ENCODE results near the gene FDCSP. TPM values are rescaled to one million over a fixed set of nuclear protein-coding genes. Genes with fewer than 3 reads are reported as not detected.

The FDCSP gene
- not detected for total RNA-seq
- polyA plus RNA-seq = 10 to 100 TPM in 1 of 2 donors, not detected in 1; 18.3 TPM
- long read RNA-seq, donor 1 = 0 reads
- long read RNA-seq, donor 2 = 0 reads
- long read RNA-seq, donor 3 = 0 reads

DNA sequence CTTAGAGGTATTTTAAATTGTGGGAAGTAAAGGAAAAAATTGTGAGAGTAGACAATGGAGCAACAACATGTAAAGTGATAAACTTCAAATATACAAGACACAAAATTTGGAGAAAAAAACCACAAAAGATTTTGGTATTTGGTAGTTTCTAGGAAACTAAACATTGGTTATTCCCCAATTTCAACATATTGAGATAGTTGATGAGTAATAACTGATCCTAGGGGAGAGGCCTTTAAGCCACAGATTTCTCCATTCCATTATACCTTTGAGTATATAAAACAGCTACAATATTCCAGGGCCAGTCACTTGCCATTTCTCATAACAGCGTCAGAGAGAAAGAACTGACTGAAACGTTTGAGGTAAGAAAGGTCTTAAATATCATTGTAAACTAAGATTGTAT lies at the start of gene FDCSP:
FDCSP (plus strand) TSS at position 301 of the 400 bp plus-strand sequence. CDS start 5,071 bp downstream, outside the sequence.
- Histone ChIP-seq H3K27ac (no peak within 1 kb of the TSS), H3K9me3 (no peaks in the 10 kb centered on the region), H3K4me1 (ENCODE audit: insufficient read depth) (no peaks in the 10 kb centered on the region), H3K4me3 (no peak within 1 kb of the TSS), H3K27me3 (no peaks in the 10 kb centered on the region), H3K36me3 (no peaks in the 10 kb centered on the region)
- DNase-seq = no peak
- intact Hi-C loops (cut with DNase I) = no loop called here
- 31 to 46% (median 42%) methylated on average over 2 of the region's 2 CpGs for WGBS, 3 donors
- TF ChIP-seq POLR2A (IDR thresholded peaks at IDR 0.05) (no peak), EP300 (IDR thresholded peaks at IDR 0.05) (no peak)
- TF ChIP-seq, protein P1, sequence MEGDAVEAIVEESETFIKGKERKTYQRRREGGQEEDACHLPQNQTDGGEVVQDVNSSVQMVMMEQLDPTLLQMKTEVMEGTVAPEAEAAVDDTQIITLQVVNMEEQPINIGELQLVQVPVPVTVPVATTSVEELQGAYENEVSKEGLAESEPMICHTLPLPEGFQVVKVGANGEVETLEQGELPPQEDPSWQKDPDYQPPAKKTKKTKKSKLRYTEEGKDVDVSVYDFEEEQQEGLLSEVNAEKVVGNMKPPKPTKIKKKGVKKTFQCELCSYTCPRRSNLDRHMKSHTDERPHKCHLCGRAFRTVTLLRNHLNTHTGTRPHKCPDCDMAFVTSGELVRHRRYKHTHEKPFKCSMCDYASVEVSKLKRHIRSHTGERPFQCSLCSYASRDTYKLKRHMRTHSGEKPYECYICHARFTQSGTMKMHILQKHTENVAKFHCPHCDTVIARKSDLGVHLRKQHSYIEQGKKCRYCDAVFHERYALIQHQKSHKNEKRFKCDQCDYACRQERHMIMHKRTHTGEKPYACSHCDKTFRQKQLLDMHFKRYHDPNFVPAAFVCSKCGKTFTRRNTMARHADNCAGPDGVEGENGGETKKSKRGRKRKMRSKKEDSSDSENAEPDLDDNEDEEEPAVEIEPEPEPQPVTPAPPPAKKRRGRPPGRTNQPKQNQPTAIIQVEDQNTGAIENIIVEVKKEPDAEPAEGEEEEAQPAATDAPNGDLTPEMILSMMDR (IDR thresholded peaks at IDR 0.05) = no peak

DNA sequence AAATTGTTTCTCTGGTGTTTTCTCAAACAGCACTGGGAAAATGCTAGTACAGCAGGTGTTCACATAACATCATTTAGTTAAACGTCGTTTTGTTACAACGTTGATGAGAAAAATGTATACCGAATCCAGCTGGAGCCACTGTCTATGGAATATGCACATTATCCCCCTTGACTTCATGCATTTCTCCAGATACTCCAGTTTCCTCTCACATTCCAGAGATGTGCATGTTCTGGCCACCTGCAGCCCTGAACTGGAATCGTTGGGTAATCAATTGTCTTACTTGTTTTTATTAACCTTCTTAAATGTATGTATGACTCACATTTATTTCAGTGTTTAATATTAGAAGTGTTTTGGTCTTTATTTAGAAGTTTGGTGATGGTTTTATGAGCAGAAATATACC lies 48.8 kb upstream of the FDCSP start:
- Histone ChIP-seq H3K27ac (no peak overlapping the region), H3K36me3 (no peaks in the 10 kb centered on the region), H3K4me3 (no peak overlapping the region), H3K9me3 (no peaks in the 10 kb centered on the region), H3K4me1 (ENCODE audit: insufficient read depth) (no peaks in the 10 kb centered on the region), H3K27me3 (no peaks in the 10 kb centered on the region)
- intact Hi-C loops (cut with DNase I) = no loop called here
- TF ChIP-seq, protein P1 (IDR thresholded peaks at IDR 0.05) = no peak
- TF ChIP-seq EP300 (IDR thresholded peaks at IDR 0.05) = no peak
- no peak for TF ChIP-seq POLR2A (IDR thresholded peaks at IDR 0.05)
- 64 to 79% (median 66%) methylated on average over 5 of the region's 5 CpGs for WGBS, 3 donors
- no peak for DNase-seq

DNA sequence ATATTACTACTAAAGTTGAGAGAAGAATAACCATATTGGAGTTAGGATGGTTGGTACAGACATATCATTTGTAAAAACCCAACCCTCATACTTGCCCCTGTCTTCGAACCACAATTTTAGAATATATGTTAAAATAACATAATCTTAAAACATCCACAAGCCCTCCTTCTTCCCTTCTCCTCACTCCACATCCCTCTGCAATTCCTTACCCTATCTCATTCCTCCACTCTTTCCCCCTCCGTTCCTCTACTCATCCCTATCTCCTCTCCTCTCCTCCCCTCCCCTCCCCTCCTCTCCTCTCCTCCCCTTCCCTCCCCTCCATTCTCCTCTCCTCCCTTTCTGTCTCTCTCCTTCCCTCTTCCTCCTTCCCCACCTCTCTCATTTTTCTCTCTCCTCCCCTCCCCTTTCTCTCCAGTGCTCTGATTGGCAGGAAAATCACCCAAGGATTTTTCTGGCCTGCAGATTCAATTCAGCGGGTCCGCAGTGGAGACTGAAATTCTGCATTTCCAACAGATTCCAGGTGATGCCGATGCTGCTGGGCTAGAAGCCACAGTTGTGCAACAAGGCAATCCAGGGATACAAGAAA lies 47.8 kb upstream of the FDCSP start:
- Histone ChIP-seq H3K36me3 (no peaks in the 10 kb centered on the region), H3K4me1 (ENCODE audit: insufficient read depth) (no peaks in the 10 kb centered on the region), H3K27ac (no peak overlapping the region), H3K27me3 (no peaks in the 10 kb centered on the region), H3K4me3 (no peak overlapping the region), H3K9me3 (no peaks in the 10 kb centered on the region)
- intact Hi-C loops (cut with DNase I) = no loop called here
- no peak for DNase-seq
- no peak for TF ChIP-seq EP300 (IDR thresholded peaks at IDR 0.05)
- 81 to 85% (median 81%) methylated on average over 5 of the region's 5 CpGs for WGBS, 3 donors

GRCh38 chr4:70179811-70180210 lies 46.1 kb upstream of the FDCSP start:
- Histone ChIP-seq H3K27me3 (no peaks in the 10 kb centered on the region), H3K36me3 (no peaks in the 10 kb centered on the region), H3K4me1 (ENCODE audit: insufficient read depth) (no peaks in the 10 kb centered on the region), H3K4me3 (no peak overlapping the region), H3K27ac (no peak overlapping the region), H3K9me3 (no peaks in the 10 kb centered on the region)
- no peak for DNase-seq
- TF ChIP-seq POLR2A (IDR thresholded peaks at IDR 0.05) (no peak), EP300 (IDR thresholded peaks at IDR 0.05) (no peak)
- TF ChIP-seq, protein P1 (IDR thresholded peaks at IDR 0.05) = no peak
- 68 to 77% (median 75%) methylated on average over 2 of the region's 2 CpGs for WGBS, 3 donors
- intact Hi-C loops (cut with DNase I) = no loop called here

DNA sequence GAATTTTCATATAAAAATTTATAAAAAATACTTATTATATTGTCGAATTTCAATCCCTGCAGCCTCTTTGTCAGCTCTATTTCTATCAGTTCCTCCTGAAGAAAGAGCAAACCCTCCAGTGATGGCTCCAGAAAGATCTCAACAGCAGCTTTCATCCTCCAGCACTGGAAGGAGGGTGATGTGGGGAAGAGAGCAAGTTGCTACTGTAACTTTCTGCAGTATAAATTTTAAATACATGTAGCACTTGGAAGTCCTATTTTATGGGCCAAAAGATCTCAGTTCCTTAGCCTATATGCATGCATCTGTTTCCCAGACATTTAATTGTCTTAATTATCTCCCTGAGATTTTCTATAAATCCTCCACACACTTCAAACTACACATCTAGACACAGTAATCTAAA lies 44.1 kb upstream of the FDCSP start:
- WGBS, 3 donors = 39 to 61% (median 59%) methylated on average over 1 of the region's 1 CpG
- intact Hi-C loops (cut with DNase I) = no loop called here

More for the DNA sequence above, 44.1 kb upstream of the FDCSP start:
- no peak for TF ChIP-seq POLR2A (IDR thresholded peaks at IDR 0.05)
- no peak for TF ChIP-seq EP300 (IDR thresholded peaks at IDR 0.05)
- TF ChIP-seq, protein P1 (IDR thresholded peaks at IDR 0.05) = no peak
- Histone ChIP-seq H3K4me1 (ENCODE audit: insufficient read depth) (no peaks in the 10 kb centered on the region), H3K36me3 (no peaks in the 10 kb centered on the region), H3K9me3 (no peaks in the 10 kb centered on the region), H3K27ac (no peak overlapping the region), H3K27me3 (no peaks in the 10 kb centered on the region), H3K4me3 (no peak overlapping the region)
- DNase-seq = no peak
